OCI-LY3 (cell line): Measurements from ENCODE around the gene DENND5A.

ENCODE experiments used
- EZH2phosphoT487 ChIP-seq: fragments of 200-600 bp; shearing (Covaris generic); IDR thresholded peaks from 2 replicates; pipeline ENCODE4 v1.6.1; 2018; ENCODE audit warnings: antibody characterized with exemption, mixed run types, low read depth
- TF ChIP-seq, protein P1 (sequence below): fragments of 200-600, 300-600 bp; sonication (generic); IDR thresholded peaks from 2 replicates; pipeline ENCODE4 v1.5.1; 2014; ENCODE audit warnings: antibody characterized with exemption, low read length, low read depth

DNA sequence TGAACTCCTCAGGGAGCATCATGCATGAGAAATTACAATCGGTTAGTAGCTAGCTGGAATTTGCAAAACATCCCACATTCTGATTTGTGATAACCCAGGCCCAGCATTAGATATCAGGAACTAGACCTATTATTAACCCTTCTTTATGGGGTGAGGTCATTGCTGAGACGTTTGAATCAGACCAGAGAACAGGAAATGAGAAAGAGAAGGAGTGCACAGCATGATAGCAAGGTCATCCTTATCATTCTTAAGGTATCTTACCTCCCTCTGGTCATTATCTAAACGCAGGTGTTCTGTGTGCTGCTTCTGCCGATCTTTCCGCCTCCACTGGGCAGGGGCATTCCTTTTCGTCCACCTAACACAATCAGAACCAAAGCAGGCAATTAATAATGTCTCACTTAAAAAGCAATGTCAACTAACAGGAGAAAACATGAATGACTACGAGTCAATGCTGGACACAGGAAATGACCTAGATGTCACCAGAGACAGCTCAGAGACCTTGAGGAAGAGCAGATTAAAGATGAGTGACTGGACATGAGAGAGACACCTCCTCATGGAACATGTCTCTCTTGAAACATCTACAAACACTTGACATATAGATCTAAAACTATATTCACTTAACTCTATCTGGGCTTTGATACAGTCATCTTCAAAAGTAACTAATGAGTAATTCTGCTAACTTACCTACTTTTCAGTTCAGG lies 95.4 kb downstream of the DENND5A start:
- TF ChIP-seq, protein P1, sequence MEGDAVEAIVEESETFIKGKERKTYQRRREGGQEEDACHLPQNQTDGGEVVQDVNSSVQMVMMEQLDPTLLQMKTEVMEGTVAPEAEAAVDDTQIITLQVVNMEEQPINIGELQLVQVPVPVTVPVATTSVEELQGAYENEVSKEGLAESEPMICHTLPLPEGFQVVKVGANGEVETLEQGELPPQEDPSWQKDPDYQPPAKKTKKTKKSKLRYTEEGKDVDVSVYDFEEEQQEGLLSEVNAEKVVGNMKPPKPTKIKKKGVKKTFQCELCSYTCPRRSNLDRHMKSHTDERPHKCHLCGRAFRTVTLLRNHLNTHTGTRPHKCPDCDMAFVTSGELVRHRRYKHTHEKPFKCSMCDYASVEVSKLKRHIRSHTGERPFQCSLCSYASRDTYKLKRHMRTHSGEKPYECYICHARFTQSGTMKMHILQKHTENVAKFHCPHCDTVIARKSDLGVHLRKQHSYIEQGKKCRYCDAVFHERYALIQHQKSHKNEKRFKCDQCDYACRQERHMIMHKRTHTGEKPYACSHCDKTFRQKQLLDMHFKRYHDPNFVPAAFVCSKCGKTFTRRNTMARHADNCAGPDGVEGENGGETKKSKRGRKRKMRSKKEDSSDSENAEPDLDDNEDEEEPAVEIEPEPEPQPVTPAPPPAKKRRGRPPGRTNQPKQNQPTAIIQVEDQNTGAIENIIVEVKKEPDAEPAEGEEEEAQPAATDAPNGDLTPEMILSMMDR: no peak
- no peak for TF ChIP-seq EZH2phosphoT487
